Measurements from ENCODE around the gene UNC13C. TPM values are rescaled to one million over a fixed set of nuclear protein-coding genes. Genes with fewer than 3 reads are reported as not detected.

The UNC13C gene
- total and polyA plus RNA-seq, 2 donors: 0.11 to 1.7 TPM

DNA sequence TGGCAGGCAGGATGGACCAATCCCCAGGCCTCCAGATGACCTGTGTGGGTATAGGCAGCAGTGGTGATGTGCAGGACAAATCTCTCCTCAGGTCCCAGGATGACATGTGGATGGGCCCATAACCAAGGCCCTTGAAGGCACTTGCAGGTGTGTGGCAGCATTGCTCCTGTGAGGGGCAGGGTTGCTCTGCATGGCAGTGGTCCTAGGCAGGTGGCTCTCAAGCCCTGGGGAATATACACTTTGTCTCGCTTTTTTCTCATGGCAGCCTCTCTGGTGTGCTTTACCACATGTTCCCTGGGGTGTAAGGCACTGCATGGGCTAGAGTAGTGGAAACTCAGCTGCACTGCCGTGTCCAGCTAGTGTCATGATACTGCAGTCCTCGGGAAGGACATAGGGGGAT, 503.6 kb downstream of the UNC13C start:
- no peaks in the 10 kb centered on the region for H3K4me1 ChIP-seq (ENCODE audit: control insufficient read depth in 2 of 2, insufficient read depth in 2 of 2, low read length in 2 of 2)
- H3K9me3 ChIP-seq (ENCODE audit: control insufficient read depth in 2 of 2, insufficient read depth in 1 of 2, low read length in 1 of 2): peaks cover 0 to 5% of the 10 kb centered on the region in 2 donors
- no peaks in the 10 kb centered on the region for H3K36me3 ChIP-seq (ENCODE audit: control insufficient read depth in 2 of 2, insufficient read depth in 2 of 2, low read length in 1 of 2)
- no peak for DNase-seq (ENCODE audit: low read depth in 6 of 9, low spot score in 9 of 9)
- 90% methylated on average over 3 of the region's 3 CpGs for WGBS
- no peaks in the 10 kb centered on the region for H3K27me3 ChIP-seq (ENCODE audit: control insufficient read depth in 2 of 2, insufficient read depth in 1 of 2, low read length in 1 of 2)
- H3K27ac ChIP-seq (ENCODE audit: low read depth in 1 of 2, low read length in 1 of 2): no peak overlapping the region
- no peak overlapping the region for H3K4me3 ChIP-seq (ENCODE audit: low read length in 2 of 2)

DNA sequence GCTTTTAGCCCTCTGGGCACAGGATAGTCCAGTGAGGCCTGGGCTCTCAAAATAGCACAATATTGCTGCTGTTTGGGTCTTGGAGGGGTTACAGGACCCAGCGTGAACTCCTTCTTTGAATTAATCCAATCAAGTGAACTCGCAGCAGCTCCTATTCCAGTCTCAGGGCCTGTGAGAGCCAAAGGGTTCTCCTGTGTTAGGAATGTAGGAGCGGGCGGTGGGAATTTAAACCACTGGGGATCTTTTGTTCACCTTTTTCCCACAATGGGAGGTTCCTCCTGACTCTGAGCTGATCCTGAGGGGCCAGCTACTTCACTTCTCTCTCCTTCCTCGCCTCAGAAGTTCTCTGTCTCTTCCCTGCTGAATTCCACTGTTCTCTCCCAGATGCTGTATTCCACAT, 504.0 kb downstream of the UNC13C start:
- no peaks in the 10 kb centered on the region for H3K36me3 ChIP-seq (ENCODE audit: control insufficient read depth in 2 of 2, insufficient read depth in 2 of 2, low read length in 1 of 2)
- H3K4me3 ChIP-seq (ENCODE audit: low read length in 2 of 2): no peak overlapping the region
- peaks cover 0 to 5% of the 10 kb centered on the region in 2 donors for H3K9me3 ChIP-seq (ENCODE audit: control insufficient read depth in 2 of 2, insufficient read depth in 1 of 2, low read length in 1 of 2)
- WGBS: 96% methylated on average over 5 of the region's 5 CpGs
- no peak overlapping the region for H3K27ac ChIP-seq (ENCODE audit: low read depth in 1 of 2, low read length in 1 of 2)
- H3K27me3 ChIP-seq (ENCODE audit: control insufficient read depth in 2 of 2, insufficient read depth in 1 of 2, low read length in 1 of 2): no peaks in the 10 kb centered on the region
- no peak for DNase-seq (ENCODE audit: low read depth in 6 of 9, low spot score in 9 of 9)
- H3K4me1 ChIP-seq (ENCODE audit: control insufficient read depth in 2 of 2, insufficient read depth in 2 of 2, low read length in 2 of 2): no peaks in the 10 kb centered on the region

DNA sequence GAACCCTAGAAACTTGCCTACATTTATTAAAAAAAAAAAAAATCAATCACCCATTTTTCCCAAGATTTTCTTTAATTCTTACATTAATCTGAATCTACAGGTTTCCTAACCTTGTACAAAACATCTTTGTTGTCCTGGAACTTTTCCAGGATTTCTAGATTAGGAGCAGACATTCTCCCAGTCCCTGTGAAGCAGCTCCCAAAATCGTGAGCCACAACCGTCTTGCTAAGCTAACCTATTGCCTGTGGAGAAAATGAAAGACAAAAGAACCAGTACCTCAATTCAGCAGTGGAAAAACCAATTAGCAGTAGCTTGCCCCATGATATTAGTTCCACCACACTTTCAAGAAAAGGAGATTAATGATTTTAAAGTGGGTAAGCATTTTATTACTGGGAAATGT, 522.1 kb downstream of the UNC13C start:
- no peak for DNase-seq (ENCODE audit: low read depth in 6 of 9, low spot score in 9 of 9)
- Histone ChIP-seq H3K9me3 (ENCODE audit: control insufficient read depth in 2 of 2, insufficient read depth in 1 of 2, low read length in 1 of 2) (no peaks in the 10 kb centered on the region), H3K27me3 (ENCODE audit: control insufficient read depth in 2 of 2, insufficient read depth in 1 of 2, low read length in 1 of 2) (no peaks in the 10 kb centered on the region), H3K36me3 (ENCODE audit: control insufficient read depth in 2 of 2, insufficient read depth in 2 of 2, low read length in 1 of 2) (no peaks in the 10 kb centered on the region), H3K4me1 (ENCODE audit: control insufficient read depth in 2 of 2, insufficient read depth in 2 of 2, low read length in 2 of 2) (no peaks in the 10 kb centered on the region), H3K27ac (ENCODE audit: low read depth in 1 of 2, low read length in 1 of 2) (no peak overlapping the region), H3K4me3 (ENCODE audit: low read length in 2 of 2) (no peak overlapping the region)
- 82% methylated on average over 2 of the region's 2 CpGs for WGBS

DNA sequence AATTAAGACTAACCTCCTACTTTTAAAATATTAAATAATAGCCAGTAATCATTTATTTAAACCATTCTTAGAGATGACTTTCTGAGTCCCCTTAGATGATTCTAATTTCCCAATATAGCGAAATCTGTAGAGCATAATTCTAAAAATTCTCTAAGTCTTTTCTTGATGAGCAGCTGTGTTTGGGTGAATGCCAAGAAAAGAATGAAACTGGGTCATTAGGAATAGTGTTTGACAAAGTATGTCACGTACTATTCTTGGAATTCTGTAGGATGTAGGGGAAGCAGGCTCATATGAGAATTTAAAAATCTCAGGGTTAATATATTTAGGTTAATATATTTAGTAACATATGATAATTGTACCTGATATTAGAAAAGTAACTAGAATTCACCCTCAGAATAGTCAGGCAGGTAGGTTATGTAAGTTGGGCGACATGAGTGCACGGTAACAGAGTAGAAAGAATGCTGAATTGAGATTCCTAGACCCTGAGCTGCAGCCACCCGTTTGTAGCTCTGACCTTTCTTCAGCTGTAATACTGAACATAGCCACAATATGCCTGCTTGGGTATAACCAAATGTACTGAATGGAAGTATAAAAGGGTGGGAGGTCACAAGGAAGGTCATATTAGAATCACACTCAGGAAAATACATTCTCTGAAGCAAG, 524.3 kb downstream of the UNC13C start:
- H3K9me3 ChIP-seq (ENCODE audit: control insufficient read depth in 2 of 2, insufficient read depth in 1 of 2, low read length in 1 of 2): no peaks in the 10 kb centered on the region
- H3K27me3 ChIP-seq (ENCODE audit: control insufficient read depth in 2 of 2, insufficient read depth in 1 of 2, low read length in 1 of 2): no peaks in the 10 kb centered on the region
- DNase-seq (ENCODE audit: low read depth in 6 of 9, low spot score in 9 of 9): no peak
- no peak overlapping the region for H3K27ac ChIP-seq (ENCODE audit: low read depth in 1 of 2, low read length in 1 of 2)
- H3K4me1 ChIP-seq (ENCODE audit: control insufficient read depth in 2 of 2, insufficient read depth in 2 of 2, low read length in 2 of 2): no peaks in the 10 kb centered on the region
- no peak overlapping the region for H3K4me3 ChIP-seq (ENCODE audit: low read length in 2 of 2)
- 72% methylated on average over 5 of the region's 5 CpGs for WGBS
- no peaks in the 10 kb centered on the region for H3K36me3 ChIP-seq (ENCODE audit: control insufficient read depth in 2 of 2, insufficient read depth in 2 of 2, low read length in 1 of 2)

- no peak overlapping the region for H3K27ac ChIP-seq (ENCODE audit: low read depth in 1 of 2, low read length in 1 of 2)
- H3K27me3 ChIP-seq (ENCODE audit: control insufficient read depth in 2 of 2, insufficient read depth in 1 of 2, low read length in 1 of 2): no peaks in the 10 kb centered on the region
- H3K4me1 ChIP-seq (ENCODE audit: control insufficient read depth in 2 of 2, insufficient read depth in 2 of 2, low read length in 2 of 2): no peaks in the 10 kb centered on the region
- no peaks in the 10 kb centered on the region for H3K9me3 ChIP-seq (ENCODE audit: control insufficient read depth in 2 of 2, insufficient read depth in 1 of 2, low read length in 1 of 2)
- no peak overlapping the region for H3K4me3 ChIP-seq (ENCODE audit: low read length in 2 of 2)
- 98% methylated on average over 1 of the region's 1 CpG for WGBS
- H3K36me3 ChIP-seq (ENCODE audit: control insufficient read depth in 2 of 2, insufficient read depth in 2 of 2, low read length in 1 of 2): no peaks in the 10 kb centered on the region
- DNase-seq (ENCODE audit: low read depth in 6 of 9, low spot score in 9 of 9): no peak
Observed at GRCh38 chr15:54504695-54505094, 526.5 kb downstream of the UNC13C start.

- no peaks in the 10 kb centered on the region for H3K27me3 ChIP-seq (ENCODE audit: control insufficient read depth in 2 of 2, insufficient read depth in 1 of 2, low read length in 1 of 2)
- no peaks in the 10 kb centered on the region for H3K36me3 ChIP-seq (ENCODE audit: control insufficient read depth in 2 of 2, insufficient read depth in 2 of 2, low read length in 1 of 2)
- no peak overlapping the region for H3K27ac ChIP-seq (ENCODE audit: low read depth in 1 of 2, low read length in 1 of 2)
- H3K9me3 ChIP-seq (ENCODE audit: control insufficient read depth in 2 of 2, insufficient read depth in 1 of 2, low read length in 1 of 2): no peaks in the 10 kb centered on the region
- H3K4me3 ChIP-seq (ENCODE audit: low read length in 2 of 2): no peak overlapping the region
- H3K4me1 ChIP-seq (ENCODE audit: control insufficient read depth in 2 of 2, insufficient read depth in 2 of 2, low read length in 2 of 2): no peaks in the 10 kb centered on the region
- no peak for DNase-seq (ENCODE audit: low read depth in 6 of 9, low spot score in 9 of 9)
Observed at GRCh38 chr15:54506977-54507524, 528.8 kb downstream of the UNC13C start.

DNA sequence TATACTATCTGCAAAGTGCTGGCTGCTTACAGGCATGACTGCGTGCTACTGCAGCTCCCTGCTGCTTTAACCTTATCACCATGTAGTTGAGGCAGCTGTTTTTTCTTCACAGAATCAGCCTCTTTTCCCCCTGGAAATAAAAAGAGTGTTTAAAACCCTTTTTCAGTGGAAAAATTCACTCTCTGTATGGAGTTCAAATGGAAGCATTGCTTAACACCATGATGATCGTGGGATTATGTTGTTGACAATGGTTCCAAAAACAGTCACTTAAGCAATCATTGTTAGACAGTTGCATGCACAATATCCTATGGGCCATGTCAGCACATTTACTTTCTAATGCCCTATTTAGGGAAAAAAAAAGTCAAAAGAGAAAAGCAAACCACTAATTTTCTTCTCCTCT, 536.4 kb downstream of the UNC13C start:
- no peak overlapping the region for H3K27ac ChIP-seq (ENCODE audit: low read depth in 1 of 2, low read length in 1 of 2)
- H3K4me1 ChIP-seq (ENCODE audit: control insufficient read depth in 2 of 2, insufficient read depth in 2 of 2, low read length in 2 of 2): no peaks in the 10 kb centered on the region
- no peaks in the 10 kb centered on the region for H3K27me3 ChIP-seq (ENCODE audit: control insufficient read depth in 2 of 2, insufficient read depth in 1 of 2, low read length in 1 of 2)
- no peak overlapping the region for H3K4me3 ChIP-seq (ENCODE audit: low read length in 2 of 2)
- no peak for DNase-seq (ENCODE audit: low read depth in 6 of 9, low spot score in 9 of 9)
- H3K9me3 ChIP-seq (ENCODE audit: control insufficient read depth in 2 of 2, insufficient read depth in 1 of 2, low read length in 1 of 2): no peaks in the 10 kb centered on the region
- H3K36me3 ChIP-seq (ENCODE audit: control insufficient read depth in 2 of 2, insufficient read depth in 2 of 2, low read length in 1 of 2): no peaks in the 10 kb centered on the region
- 94% methylated on average over 2 of the region's 2 CpGs for WGBS

- no peaks in the 10 kb centered on the region for H3K9me3 ChIP-seq (ENCODE audit: control insufficient read depth in 2 of 2, insufficient read depth in 1 of 2, low read length in 1 of 2)
- H3K27ac ChIP-seq (ENCODE audit: low read depth in 1 of 2, low read length in 1 of 2): no peak overlapping the region
- H3K4me1 ChIP-seq (ENCODE audit: control insufficient read depth in 2 of 2, insufficient read depth in 2 of 2, low read length in 2 of 2): no peaks in the 10 kb centered on the region
- no peak for DNase-seq (ENCODE audit: low read depth in 6 of 9, low spot score in 9 of 9)
- H3K27me3 ChIP-seq (ENCODE audit: control insufficient read depth in 2 of 2, insufficient read depth in 1 of 2, low read length in 1 of 2): no peaks in the 10 kb centered on the region
- H3K4me3 ChIP-seq (ENCODE audit: low read length in 2 of 2): no peak overlapping the region
- H3K36me3 ChIP-seq (ENCODE audit: control insufficient read depth in 2 of 2, insufficient read depth in 2 of 2, low read length in 1 of 2): no peaks in the 10 kb centered on the region
- WGBS: 88% methylated on average over 9 of the region's 9 CpGs
Observed at GRCh38 chr15:54515664-54516582, 537.7 kb downstream of the UNC13C start.

DNA sequence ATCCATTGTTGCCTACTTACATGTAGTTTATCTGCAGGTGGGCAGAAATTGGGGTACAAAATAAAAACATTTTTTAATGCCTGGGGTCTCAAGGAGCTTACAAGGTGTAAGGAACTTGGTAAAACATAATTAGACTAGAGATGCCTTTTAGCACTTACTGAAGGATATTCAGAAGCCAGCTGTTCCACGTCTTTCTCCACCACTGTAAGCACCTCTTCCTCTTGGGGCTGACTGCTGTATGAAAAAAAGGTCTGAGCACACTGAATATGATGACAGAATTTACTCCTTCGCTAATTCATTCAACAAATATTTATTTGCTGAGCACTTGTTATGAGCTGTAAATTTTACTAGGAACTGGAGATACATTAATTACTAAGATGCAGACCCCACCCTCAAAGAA, 539.1 kb downstream of the UNC13C start:
- Histone ChIP-seq H3K27ac (ENCODE audit: low read depth in 1 of 2, low read length in 1 of 2) (no peak overlapping the region), H3K36me3 (ENCODE audit: control insufficient read depth in 2 of 2, insufficient read depth in 2 of 2, low read length in 1 of 2) (no peaks in the 10 kb centered on the region), H3K4me3 (ENCODE audit: low read length in 2 of 2) (no peak overlapping the region), H3K9me3 (ENCODE audit: control insufficient read depth in 2 of 2, insufficient read depth in 1 of 2, low read length in 1 of 2) (no peaks in the 10 kb centered on the region), H3K4me1 (ENCODE audit: control insufficient read depth in 2 of 2, insufficient read depth in 2 of 2, low read length in 2 of 2) (no peaks in the 10 kb centered on the region), H3K27me3 (ENCODE audit: control insufficient read depth in 2 of 2, insufficient read depth in 1 of 2, low read length in 1 of 2) (no peaks in the 10 kb centered on the region)
- DNase-seq (ENCODE audit: low read depth in 6 of 9, low spot score in 9 of 9): no peak
- WGBS: 69% methylated on average over 2 of the region's 2 CpGs
